H9 (cell line): ENCODE data around the gene SH2D3C. TPM values are rescaled to one million over a fixed set of nuclear protein-coding genes. Genes with fewer than 3 reads are reported as not detected.

ENCODE experiments used
- DNase-seq: peaks from one replicate; pipeline ENCODE4 v3.0.0-alpha.2; 2017
- H2AFZ ChIP-seq: one replicate; pipeline ENCODE4 v1.6.1; 2013; ENCODE audit warnings: mild to moderate bottlenecking, low read length, control low read depth, moderate library complexity
- H2AK5ac ChIP-seq: 2 replicates; pipeline ENCODE4 v1.6.1; 2013; ENCODE audit warnings: low read length, control low read depth, mixed read lengths; ENCODE audit not compliant: insufficient read length
- H2BK120ac ChIP-seq: one replicate; pipeline ENCODE4 v1.6.1; 2013; ENCODE audit warnings: low read depth, mild to moderate bottlenecking, low read length, control low read depth, inconsistent platforms; ENCODE audit not compliant: poor library complexity, severe bottlenecking
- H2BK12ac ChIP-seq: 2 replicates; pipeline ENCODE4 v1.6.1; 2013; ENCODE audit warnings: low read length, control low read depth, mixed read lengths, low read depth; ENCODE audit not compliant: insufficient read length
- H2BK15ac ChIP-seq: 2 replicates; pipeline ENCODE4 v1.6.1; 2013; ENCODE audit warnings: low read depth, low read length, control low read depth
- H2BK20ac ChIP-seq: one replicate; pipeline ENCODE4 v1.6.1; 2013; ENCODE audit warnings: low read depth, mild to moderate bottlenecking, low read length, control low read depth, inconsistent platforms; ENCODE audit not compliant: poor library complexity, severe bottlenecking
- H2BK5ac ChIP-seq: 2 replicates; pipeline ENCODE4 v1.6.1; 2013; ENCODE audit warnings: low read length, control low read depth, mixed read lengths; ENCODE audit not compliant: insufficient read length
- H3K14ac ChIP-seq: 2 replicates; pipeline ENCODE4 v1.6.1; 2013; ENCODE audit warnings: low read length, control low read depth; ENCODE audit not compliant: insufficient read depth
- H3K18ac ChIP-seq: 2 replicates; pipeline ENCODE4 v1.6.1; 2013; ENCODE audit warnings: low read depth, mild to moderate bottlenecking, mixed read lengths, low read length, control low read depth; ENCODE audit not compliant: insufficient read length
- H3K23ac ChIP-seq: 2 replicates; pipeline ENCODE4 v1.6.1; 2013; ENCODE audit warnings: low read length, control low read depth, mixed read lengths, low read depth; ENCODE audit not compliant: insufficient read length
- H3K23me2 ChIP-seq: 2 replicates; pipeline ENCODE4 v1.6.1; 2013; ENCODE audit warnings: low read depth, mild to moderate bottlenecking, mixed read lengths, low read length, control low read depth; ENCODE audit not compliant: insufficient read length, poor library complexity, severe bottlenecking
- H3K27ac ChIP-seq: 2 replicates; pipeline ENCODE4 v1.5.1; 2013; ENCODE audit warnings: low read length, control low read depth, mixed read lengths, low read depth; ENCODE audit not compliant: insufficient read length
- H3K27me3 ChIP-seq: 2 replicates; pipeline ENCODE4 v1.6.1; 2013; ENCODE audit warnings: low read length, control low read depth, inconsistent platforms; ENCODE audit not compliant: insufficient read depth
- H3K4ac ChIP-seq: 2 replicates; pipeline ENCODE4 v1.6.1; 2013; ENCODE audit warnings: low read depth, mild to moderate bottlenecking, control low read depth, inconsistent platforms, low read length, moderate library complexity
- H3K4me1 ChIP-seq: 2 replicates; pipeline ENCODE4 v1.6.1; 2013; ENCODE audit warnings: low read length, control low read depth, inconsistent platforms; ENCODE audit not compliant: insufficient read depth
- H3K4me2 ChIP-seq: 2 replicates; pipeline ENCODE4 v1.6.1; 2013; ENCODE audit warnings: low read length, control low read depth, mixed read lengths; ENCODE audit not compliant: insufficient read length, insufficient read depth
- H3K56ac ChIP-seq: 2 replicates; pipeline ENCODE4 v1.6.1; 2013; ENCODE audit warnings: low read depth, mild to moderate bottlenecking, mixed read lengths, low read length, control low read depth; ENCODE audit not compliant: insufficient read length
- H3K79me1 ChIP-seq: 2 replicates; pipeline ENCODE4 v1.6.1; 2013; ENCODE audit warnings: low read depth, mild to moderate bottlenecking, moderate library complexity, low read length, control low read depth, inconsistent platforms; ENCODE audit not compliant: insufficient read depth, poor library complexity, severe bottlenecking
- H3K79me2 ChIP-seq: 2 replicates; pipeline ENCODE4 v1.6.1; 2013; ENCODE audit warnings: low read length, control low read depth, inconsistent platforms; ENCODE audit not compliant: insufficient read depth
- H3K9ac ChIP-seq: 2 replicates; pipeline ENCODE4 v1.6.1; 2013; ENCODE audit warnings: low read length, control low read depth, mixed read lengths; ENCODE audit not compliant: insufficient read length; ENCODE audit errors: extremely low read depth
- H3K9me3 ChIP-seq: one replicate; pipeline ENCODE4 v1.6.1; 2013; ENCODE audit warnings: low read depth, low read length, inconsistent platforms; ENCODE audit not compliant: control insufficient read depth
- H3T11ph ChIP-seq: one replicate; pipeline ENCODE4 v1.6.1; 2013; ENCODE audit warnings: mild to moderate bottlenecking, low read length, control low read depth, inconsistent platforms
- H4K20me1 ChIP-seq: one replicate; pipeline ENCODE4 v1.6.1; 2013; ENCODE audit not compliant: control insufficient read depth, insufficient read length, insufficient read depth
- H4K5ac ChIP-seq: 2 replicates; pipeline ENCODE4 v1.6.1; 2013; ENCODE audit warnings: low read depth, mild to moderate bottlenecking, mixed read lengths, low read length, control low read depth; ENCODE audit not compliant: insufficient read length
- H4K8ac ChIP-seq: replicated peaks from 2 replicates; pipeline ENCODE4 v1.6.1; 2013; ENCODE audit warnings: low read length, control low read depth, mixed read lengths, low read depth; ENCODE audit not compliant: insufficient read length
- H4K91ac ChIP-seq: 2 replicates; pipeline ENCODE4 v1.6.1; 2013; ENCODE audit warnings: low read depth, mild to moderate bottlenecking, moderate library complexity, mixed read lengths, low read length, control low read depth; ENCODE audit not compliant: insufficient read length
- H3K27ac Mint-ChIP-seq, 3 experiments: 2 replicates in 2 of 3; 3 replicates in 1 of 3; pipeline ENCODE4 v1.8.0; 2020 to 2021; ENCODE audit warnings: mixed read lengths in 3 of 3, mild to moderate bottlenecking in 1 of 3, moderate library complexity in 1 of 3
- H3K27me3 Mint-ChIP-seq: 2 replicates; pipeline ENCODE4 v1.8.0; 2021; ENCODE audit warnings: low read depth, mild to moderate bottlenecking, moderate library complexity, mixed read lengths
- H3K36me3 Mint-ChIP-seq, 3 experiments: 2 replicates in 2 of 3; 3 replicates in 1 of 3; pipeline ENCODE4 v1.8.0; 2020 to 2021; ENCODE audit warnings: low read depth in 3 of 3, mixed read lengths in 3 of 3; ENCODE audit not compliant: insufficient read depth in 1 of 3
- H3K4me1 Mint-ChIP-seq, 2 experiments: 2 replicates each; pipeline ENCODE4 v1.8.0; 2020; ENCODE audit warnings: mixed read lengths in 2 of 2
- H3K4me3 Mint-ChIP-seq, 2 experiments: 2 replicates in 1 of 2; 3 replicates in 1 of 2; pipeline ENCODE4 v1.8.0; 2020 to 2021; ENCODE audit warnings: mild to moderate bottlenecking in 2 of 2, mixed read lengths in 2 of 2, moderate library complexity in 1 of 2
- H3K9me3 Mint-ChIP-seq, 2 experiments: 2 replicates in 1 of 2; 3 replicates in 1 of 2; pipeline ENCODE4 v1.8.0; 2020; ENCODE audit warnings: mild to moderate bottlenecking in 2 of 2, mixed read lengths in 2 of 2, moderate library complexity in 1 of 2
- CTCF ChIP-seq: fragments of 200-600 bp; sonication (generic); conservative IDR thresholded peaks from 3 replicates; pipeline ENCODE4 v1.8.0; 2021; ENCODE audit warnings: antibody characterized with exemption, mild to moderate bottlenecking
- WGBS: extraction: QIAGEN DNeasy Blood & Tissue Kit; methylation state at CpG from one replicate; pipeline ENCODE4 v1.1.7; 2013; ENCODE audit warnings: missing lambda C conversion rate, low lambda C conversion rate, mixed read lengths; ENCODE audit not compliant: insufficient read length; ENCODE audit errors: extremely low coverage; 5-methylcytosine and 5-hydroxymethylcytosine counted together
- total RNA-seq: library from RNA; stranded (reverse); gene quantifications from 2 replicates; pipeline ENCODE4 v1.2.1, GENCODE V29; 2021

Gene SH2D3C
- total RNA-seq, 1 experiment from 2014 or later: 1.7 TPM

DNA sequence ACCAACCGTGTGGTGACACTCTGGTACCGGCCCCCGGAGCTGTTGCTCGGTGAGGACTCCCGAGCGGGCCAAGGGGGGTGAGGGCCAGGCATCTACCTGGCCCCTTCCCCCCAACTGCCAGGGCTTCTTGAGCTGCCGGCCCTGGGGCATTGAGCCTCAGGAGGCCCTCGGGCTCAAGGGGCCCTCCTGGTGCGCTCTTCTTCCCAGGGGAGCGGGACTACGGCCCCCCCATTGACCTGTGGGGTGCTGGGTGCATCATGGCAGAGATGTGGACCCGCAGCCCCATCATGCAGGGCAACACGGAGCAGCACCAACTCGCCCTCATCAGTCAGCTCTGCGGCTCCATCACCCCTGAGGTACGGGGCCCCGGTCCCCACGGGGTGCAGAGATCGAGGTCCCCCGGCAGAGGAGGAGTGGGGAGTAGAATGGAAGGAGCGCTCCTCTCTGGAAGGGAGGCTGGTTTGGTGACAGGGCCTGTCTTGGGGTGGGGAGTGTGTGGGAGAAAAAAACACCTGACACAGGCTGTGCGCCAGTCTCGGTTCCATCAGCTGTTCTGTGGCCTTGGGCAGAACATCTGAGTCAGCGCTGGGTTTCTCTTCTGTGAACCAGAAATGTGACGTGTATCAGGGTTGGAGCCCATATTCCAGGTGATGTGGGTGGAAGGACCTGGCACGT, 10.0 kb upstream of the SH2D3C start:
- H2AK5ac ChIP-seq: no peak overlapping the region
- no peak overlapping the region for H3K23ac ChIP-seq
- H3K9ac ChIP-seq: no peak overlapping the region
- H3K4me2 ChIP-seq: no peak overlapping the region
- no peak overlapping the region for H4K5ac ChIP-seq
- peaks cover 3% of the 10 kb centered on the region; the same call in 1 of the 2 replicates for H3K79me2 ChIP-seq
- H2AFZ ChIP-seq: no peak overlapping the region
- Mint-ChIP-seq H3K9me3 (no peaks in the 10 kb centered on the region), H3K36me3 (peaks cover 41 to 59% (median 58%) of the 10 kb centered on the region in 3 experiments), H3K4me1 (peaks cover 9 to 29% of the 10 kb centered on the region in 2 experiments), H3K27ac (peak overlapping the region in 1 of 3 experiments; percentile 72; a peak in 2 of 7 replicates), H3K27me3 (peaks cover 6% of the 10 kb centered on the region), H3K4me3 (no peak overlapping the region)
- H4K91ac ChIP-seq: no peak overlapping the region
- no peak overlapping the region for H3K4ac ChIP-seq
- no peak overlapping the region for H3K56ac ChIP-seq
- no peak overlapping the region for H2BK20ac ChIP-seq
- H2BK120ac ChIP-seq: no peak overlapping the region
- H3K4me1 ChIP-seq: no peaks in the 10 kb centered on the region
- no CpG with 5 or more reads among the region's 26 CpGs for WGBS
- peaks cover 16% of the 10 kb centered on the region for H3K79me1 ChIP-seq
- H3T11ph ChIP-seq: no peak overlapping the region
- no peak overlapping the region for H3K27ac ChIP-seq
- no peak overlapping the region for H3K18ac ChIP-seq
- H2BK12ac ChIP-seq: no peak overlapping the region
- H4K20me1 ChIP-seq: no peaks in the 10 kb centered on the region
- no peak for TF ChIP-seq CTCF
- H3K9me3 ChIP-seq: no peaks in the 10 kb centered on the region
- no peak overlapping the region for H4K8ac ChIP-seq
- DNase-seq: no peak
- H3K14ac ChIP-seq: no peak overlapping the region
- H3K27me3 ChIP-seq: no peaks in the 10 kb centered on the region
- H2BK15ac ChIP-seq: no peak overlapping the region
- H3K23me2 ChIP-seq: peaks cover 2% of the 10 kb centered on the region
- H2BK5ac ChIP-seq: no peak overlapping the region
